Keratinocyte (primary cell): ENCODE measurements around the gene SFT2D1.

ENCODE experiments used
- EZH2 ChIP-seq: IDR thresholded peaks from one replicate; pipeline ENCODE4 v1.6.1; 2012; ENCODE audit warnings: inconsistent platforms, mild to moderate bottlenecking, low read length, moderate library complexity
- TF ChIP-seq, protein P1 (sequence below), 3 experiments: IDR thresholded peaks in 1 of 3; conservative IDR thresholded peaks in 1 of 3; optimal IDR thresholded peaks in 1 of 3; 2 replicates in 2 of 3; 3 replicates in 1 of 3; pipeline versions ENCODE3 to v1.5.1; 2011; ENCODE audit warnings: low read length in 3 of 3, mild to moderate bottlenecking in 3 of 3, moderate library complexity in 2 of 3, control low read depth in 1 of 3, inconsistent platforms in 1 of 3; ENCODE audit not compliant: insufficient read depth in 2 of 3; ENCODE audit errors: extremely low read depth in 1 of 3

- TF ChIP-seq, protein P1, sequence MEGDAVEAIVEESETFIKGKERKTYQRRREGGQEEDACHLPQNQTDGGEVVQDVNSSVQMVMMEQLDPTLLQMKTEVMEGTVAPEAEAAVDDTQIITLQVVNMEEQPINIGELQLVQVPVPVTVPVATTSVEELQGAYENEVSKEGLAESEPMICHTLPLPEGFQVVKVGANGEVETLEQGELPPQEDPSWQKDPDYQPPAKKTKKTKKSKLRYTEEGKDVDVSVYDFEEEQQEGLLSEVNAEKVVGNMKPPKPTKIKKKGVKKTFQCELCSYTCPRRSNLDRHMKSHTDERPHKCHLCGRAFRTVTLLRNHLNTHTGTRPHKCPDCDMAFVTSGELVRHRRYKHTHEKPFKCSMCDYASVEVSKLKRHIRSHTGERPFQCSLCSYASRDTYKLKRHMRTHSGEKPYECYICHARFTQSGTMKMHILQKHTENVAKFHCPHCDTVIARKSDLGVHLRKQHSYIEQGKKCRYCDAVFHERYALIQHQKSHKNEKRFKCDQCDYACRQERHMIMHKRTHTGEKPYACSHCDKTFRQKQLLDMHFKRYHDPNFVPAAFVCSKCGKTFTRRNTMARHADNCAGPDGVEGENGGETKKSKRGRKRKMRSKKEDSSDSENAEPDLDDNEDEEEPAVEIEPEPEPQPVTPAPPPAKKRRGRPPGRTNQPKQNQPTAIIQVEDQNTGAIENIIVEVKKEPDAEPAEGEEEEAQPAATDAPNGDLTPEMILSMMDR (optimal IDR thresholded peaks at IDR 0.05 in 1 of 3, IDR thresholded peaks at IDR 0.05 in 1 of 3, conservative IDR thresholded peaks at IDR 0.05 in 1 of 3; ENCODE audit: extremely low read depth in 1 of 3, insufficient read depth in 2 of 3, low read length in 3 of 3) = no peak
- no peak for TF ChIP-seq EZH2
These were observed 4.1 kb upstream of the SFT2D1 start for GRCh38 chr6:166346449-166346848.
